ENCODE results near the gene NPNT.

- TF ChIP-seq POLR2AphosphoS5 (IDR thresholded peaks at IDR 0.05; ENCODE audit: low read depth, low read length) (no peak), REST (IDR thresholded peaks at IDR 0.05; ENCODE audit: insufficient read depth in 1 of 2, low read depth in 2 of 2, low read length in 2 of 2) (no peak)
These were observed 103.1 kb downstream of the NPNT start for GRCh38 chr4:105998171-105999063.
